Common myeloid progenitor, CD34-positive (primary cell): Measurements from ENCODE around the gene MOB3B.
A peak's percentile ranks its signal among the peaks of the same experiment; 100 is the strongest.
"Not testable (repeated sequence)": the region's sequence is repeated elsewhere in the genome, so short reads cannot be mapped to it uniquely, and the experiment has no call there.

Experiments used
- CTCF ChIA-PET: fragments of 350-600 bp; sonication (Branson Sonifier 250); formaldehyde crosslinking; loops from one replicate; lab custom pipeline; 2021; ENCODE audit warnings: antibody characterized with exemption; lab: Charles Lee
- POLR2A ChIA-PET: fragments of 350-600 bp; sonication (Branson Sonifier 250); formaldehyde crosslinking; loops from one replicate; lab custom pipeline; 2021; ENCODE audit warnings: antibody characterized with exemption; lab: Charles Lee
- DNase-seq, 3 donors: peaks; one replicate each; pipeline versions ENCODE4 v3.0.0 to v3.0.0-alpha.2; 2013
- H3K27ac ChIP-seq, 2 experiments: 1 replicate in 1 of 2; 2 replicates in 1 of 2; pipeline ENCODE4 v1.7.0; 2013; ENCODE audit warnings: inconsistent platforms in 2 of 2, low read length in 2 of 2, mild to moderate bottlenecking in 2 of 2, low read depth in 1 of 2, moderate library complexity in 1 of 2; ENCODE audit not compliant: severe bottlenecking in 2 of 2, insufficient read depth in 1 of 2, poor library complexity in 1 of 2
- H3K27me3 ChIP-seq, 5 experiments: replicated peaks in 2 of 5; 1 replicate in 3 of 5; 2 replicates in 2 of 5; pipeline versions ENCODE4 v1.6.1 to v1.7.0; 2013; ENCODE audit warnings: low read length in 4 of 5, mild to moderate bottlenecking in 2 of 5, moderate library complexity in 2 of 5, inconsistent platforms in 1 of 5; ENCODE audit not compliant: insufficient read depth in 5 of 5, control insufficient read depth in 4 of 5
- H3K36me3 ChIP-seq, 4 experiments: 1 replicate in 2 of 4; 2 replicates in 2 of 4; pipeline versions ENCODE4 v1.6.1 to v1.7.0; 2013; ENCODE audit warnings: low read length in 3 of 4, control low read depth in 1 of 4, mild to moderate bottlenecking in 1 of 4; ENCODE audit not compliant: control insufficient read depth in 4 of 4, insufficient read depth in 4 of 4
- H3K4me1 ChIP-seq, 4 experiments: 1 replicate in 3 of 4; 2 replicates in 1 of 4; pipeline versions ENCODE4 v1.6.1 to v1.7.1; 2013; ENCODE audit warnings: low read length in 3 of 4, mild to moderate bottlenecking in 3 of 4, control low read depth in 1 of 4, inconsistent platforms in 1 of 4, moderate library complexity in 1 of 4; ENCODE audit not compliant: control insufficient read depth in 4 of 4, insufficient read depth in 4 of 4; ENCODE audit errors: control extremely low read depth in 1 of 4
- H3K4me3 ChIP-seq, 7 experiments: 1 replicate in 4 of 7; 2 replicates in 3 of 7; pipeline versions ENCODE4 v1.5.1 to v1.7.0; 2013; ENCODE audit warnings: mild to moderate bottlenecking in 7 of 7, low read length in 6 of 7, moderate library complexity in 6 of 7, inconsistent platforms in 2 of 7, low read depth in 2 of 7, control low read depth in 1 of 7; ENCODE audit not compliant: insufficient read depth in 4 of 7, control insufficient read depth in 1 of 7; ENCODE audit errors: extremely low read depth in 1 of 7
- H3K9me3 ChIP-seq, 5 experiments: 1 replicate in 4 of 5; 2 replicates in 1 of 5; pipeline versions ENCODE4 v1.6.1 to v1.7.1; 2013; ENCODE audit warnings: low read length in 4 of 5, mild to moderate bottlenecking in 2 of 5, inconsistent platforms in 1 of 5, low read depth in 1 of 5, moderate library complexity in 1 of 5; ENCODE audit not compliant: control insufficient read depth in 4 of 5, insufficient read depth in 2 of 5; ENCODE audit errors: control extremely low read depth in 1 of 5
- WGBS: methylation state at CpG from one replicate; pipeline ENCODE4 v1.1.5; 2013; ENCODE audit not compliant: insufficient coverage; 5-methylcytosine and 5-hydroxymethylcytosine counted together

The MOB3B gene

DNA sequence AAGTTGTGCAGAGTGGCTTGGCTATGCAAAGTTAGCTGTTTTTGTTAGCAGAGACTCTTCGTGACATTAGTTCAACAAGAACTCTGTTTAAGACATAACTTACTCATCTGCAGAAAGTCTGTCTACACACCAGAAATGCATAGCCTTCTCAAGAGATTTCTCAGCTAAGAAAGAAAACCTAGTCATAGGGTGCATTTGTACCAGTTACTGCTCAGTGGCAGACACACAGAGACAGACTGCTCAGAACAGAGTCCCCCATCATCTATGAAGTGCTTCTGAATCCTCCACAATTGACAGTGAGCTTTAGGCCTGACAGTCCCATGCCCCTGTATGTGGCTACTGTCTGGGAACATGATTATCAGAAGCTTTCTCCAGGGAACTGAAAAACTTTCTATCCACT is 61.6 kb downstream of the MOB3B start:
- Histone ChIP-seq H3K27ac (no peak overlapping the region), H3K4me1 (peaks cover 12 to 41% (median 15%) of the 10 kb centered on the region in 4 experiments), H3K27me3 (no peaks in the 10 kb centered on the region), H3K9me3 (no peaks in the 10 kb centered on the region), H3K4me3 (no peak overlapping the region), H3K36me3 (no peaks in the 10 kb centered on the region)
- DNase-seq = no peak
- WGBS = 100% methylated on average over 1 of the region's 1 CpG
- POLR2A ChIA-PET = no interaction called here
- CTCF ChIA-PET = interaction anchor here (0.7 kb wide), 1 partner anchor 17 kb away, joined by 3 read pairs; no protein-coding TSS in a partner anchor

DNA sequence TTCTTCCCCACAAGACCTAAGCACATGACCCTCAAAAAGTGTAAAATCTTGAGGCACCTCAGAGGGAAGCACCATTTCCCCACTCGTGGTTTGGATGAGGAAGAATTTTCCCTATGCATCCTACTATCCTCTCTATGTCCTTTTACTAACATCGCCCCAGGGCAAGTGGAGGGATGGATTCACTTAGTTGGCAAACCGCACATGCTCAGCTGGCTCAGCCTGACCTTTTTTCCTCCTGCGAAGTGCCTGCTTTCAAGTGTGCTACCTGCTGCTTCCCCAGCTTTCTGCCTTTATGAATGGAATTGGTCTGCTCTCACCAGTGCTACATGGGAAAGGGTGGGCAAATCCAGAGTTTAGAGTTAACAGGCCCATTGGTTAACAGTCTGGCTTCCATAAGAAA is 62.1 kb downstream of the MOB3B start:
- Histone ChIP-seq H3K36me3 (no peaks in the 10 kb centered on the region), H3K27me3 (no peaks in the 10 kb centered on the region), H3K27ac (no peak overlapping the region), H3K9me3 (no peaks in the 10 kb centered on the region), H3K4me3 (no peak overlapping the region), H3K4me1 (peaks cover 12 to 40% (median 15%) of the 10 kb centered on the region in 4 experiments)
- WGBS = 100% methylated on average over 2 of the region's 4 CpGs
- CTCF ChIA-PET = interaction anchor here (0.7 kb wide), 1 partner anchor 16 kb away, joined by 3 read pairs; no protein-coding TSS in a partner anchor
- DNase-seq = no peak
- POLR2A ChIA-PET = no interaction called here

GRCh38 chr9:27466516-27466915 is 63.1 kb downstream of the MOB3B start:
- POLR2A ChIA-PET, H3K4me3 ChIP-seq, CTCF ChIA-PET, H3K27ac ChIP-seq, H3K27me3 ChIP-seq, H3K36me3 ChIP-seq, H3K9me3 ChIP-seq: not testable (repeated sequence)
- H3K4me1 ChIP-seq = peaks cover 7 to 32% (median 12%) of the 10 kb centered on the region in 4 experiments
- no CpG with 5 or more reads among the region's 6 CpGs for WGBS
- peak in 1 of 3 donors; percentile 50 for DNase-seq

DNA sequence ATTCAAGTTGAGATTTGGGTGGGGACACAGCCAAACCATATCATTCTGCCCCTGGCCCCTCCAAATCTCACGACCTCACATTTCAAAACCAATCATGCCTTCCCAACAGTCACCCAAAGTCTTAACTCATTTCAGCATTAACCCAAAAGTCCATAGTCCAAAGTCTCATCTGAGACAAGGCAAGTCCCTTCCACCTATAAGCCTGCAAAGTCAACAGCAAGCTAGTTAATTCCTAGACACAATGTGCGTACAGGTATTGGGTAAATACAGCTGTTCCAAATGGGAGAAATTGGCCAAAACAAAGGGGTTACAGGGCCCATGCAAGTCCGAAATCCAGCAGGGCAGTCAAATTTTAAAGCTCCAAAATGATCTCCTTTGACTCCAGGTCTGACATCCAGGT is 64.7 kb downstream of the MOB3B start:
- POLR2A ChIA-PET, H3K4me3 ChIP-seq, H3K36me3 ChIP-seq, H3K27me3 ChIP-seq, DNase-seq, H3K27ac ChIP-seq, H3K9me3 ChIP-seq: not testable (repeated sequence)
- peaks cover 17 to 33% (median 19%) of the 10 kb centered on the region in 4 experiments for H3K4me1 ChIP-seq
- CTCF ChIA-PET = interaction anchor here (1.3 kb wide), 1 partner anchor 15 kb away, joined by 5 read pairs; no protein-coding TSS in a partner anchor
- 94% methylated on average over 2 of the region's 3 CpGs for WGBS

DNA sequence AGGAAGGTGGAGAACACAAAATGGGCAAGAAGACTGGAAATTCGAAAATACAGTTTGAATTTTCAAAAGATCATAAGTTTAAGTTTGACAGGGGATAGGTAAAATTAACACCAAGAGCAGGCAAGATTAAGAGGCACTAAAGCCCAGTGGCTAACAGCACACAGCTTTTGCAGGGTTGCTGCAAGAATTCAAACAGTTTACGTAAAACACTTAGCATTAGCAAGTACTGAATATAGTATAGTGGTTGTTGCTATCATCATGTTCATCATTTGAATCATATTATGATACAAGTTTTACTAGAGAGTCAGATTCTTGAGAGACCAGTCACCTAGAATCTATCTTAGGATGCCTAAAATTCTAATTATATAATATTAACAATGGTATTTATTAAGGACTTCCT is 66.8 kb downstream of the MOB3B start:
- CTCF ChIA-PET = no interaction called here
- Histone ChIP-seq H3K27ac (no peak overlapping the region), H3K27me3 (no peaks in the 10 kb centered on the region), H3K4me1 (peaks cover 10 to 16% (median 12%) of the 10 kb centered on the region in 4 experiments), H3K9me3 (no peaks in the 10 kb centered on the region), H3K36me3 (no peaks in the 10 kb centered on the region), H3K4me3 (no peak overlapping the region)
- DNase-seq = no peak
- 100% methylated on average over 1 of the region's 2 CpGs for WGBS
- POLR2A ChIA-PET = no interaction called here

- Histone ChIP-seq H3K27ac (no peak overlapping the region), H3K9me3 (no peaks in the 10 kb centered on the region), H3K4me3 (no peak overlapping the region), H3K36me3 (no peaks in the 10 kb centered on the region), H3K4me1 (peaks cover 13 to 18% (median 15%) of the 10 kb centered on the region in 4 experiments), H3K27me3 (no peaks in the 10 kb centered on the region)
- 100% methylated on average over 1 of the region's 2 CpGs for WGBS
- ChIA-PET POLR2A (no interaction called here), CTCF (interaction anchor here (0.9 to 2.5 kb wide), 2 partner anchors 9 to 24 kb away, joined by 3 to 9 read pairs; no protein-coding TSS in a partner anchor)
- DNase-seq = no peak
Observed at GRCh38 chr9:27462434-27462833, 67.2 kb downstream of the MOB3B start.

GRCh38 chr9:27460226-27461023 is 69.2 kb downstream of the MOB3B start:
- 54% methylated on average over 5 of the region's 5 CpGs for WGBS
- DNase-seq = peak; percentile 67 to 91 (median 86)
- Histone ChIP-seq H3K4me1 (peaks cover 14 to 22% (median 19%) of the 10 kb centered on the region in 4 experiments), H3K4me3 (no peak overlapping the region), H3K27me3 (no peaks in the 10 kb centered on the region), H3K27ac (no peak overlapping the region), H3K9me3 (no peaks in the 10 kb centered on the region), H3K36me3 (peaks cover 0 to under 1% (median 0%) of the 10 kb centered on the region in 4 experiments)
- POLR2A ChIA-PET = interaction anchor here (0.7 kb wide), 1 partner anchor 13 kb away, joined by 3 read pairs; no protein-coding TSS in a partner anchor
- CTCF ChIA-PET = interaction anchor here (1.0 to 2.5 kb wide), 6 partner anchors 9 to 86 kb away, joined by 3 to 9 read pairs (median 4); partner anchors contain the start of gene MOB3B
